Measurements from ENCODE around the gene C20orf204. TPM values are rescaled to one million over a fixed set of nuclear protein-coding genes. Genes with fewer than 3 reads are reported as not detected.

The C20orf204 gene
- total and polyA plus RNA-seq, 10 of the 15 experiments (the other 5 are each of a cell fraction or from before 2014, with no cell fraction given): 0.24 to 56.0 (median 12.4) TPM

- TF ChIP-seq SREBF1 (IDR thresholded peaks at IDR 0.05; ENCODE audit: low read length) (no peak), PAX5 (IDR thresholded peaks at IDR 0.05; ENCODE audit: borderline replicate concordance, low read depth, low read length) (no peak), RUNX3 (IDR thresholded peaks at IDR 0.05; ENCODE audit: low read length) (no peak), IRF5 (IDR thresholded peaks at IDR 0.05; ENCODE audit: borderline replicate concordance) (no peak), POLR2A (IDR thresholded peaks at IDR 0.05; ENCODE audit: low read depth, low read length) (peak; percentile 59), ATF3 (IDR thresholded peaks at IDR 0.05; ENCODE audit: borderline replicate concordance, extremely low read depth, low read depth, low read length) (no peak), CBFB (IDR thresholded peaks at IDR 0.05; ENCODE audit: low read depth) (0 out of 2 replicates have a peak, but pooled peaks have one; percentile 48), PBX3 (IDR thresholded peaks at IDR 0.05; ENCODE audit: insufficient replicate concordance, low read depth, low read length) (no peak), TBL1XR1 (IDR thresholded peaks at IDR 0.05; ENCODE audit: low read depth, low read length) (0 out of 2 replicates have a peak, but pooled peaks have one; percentile 34), SP1 (IDR thresholded peaks at IDR 0.05; ENCODE audit: low read depth, low read length) (no peak), BCL3 (IDR thresholded peaks at IDR 0.05; ENCODE audit: borderline replicate concordance, insufficient read depth, low read depth, low read length, poor library complexity, severe bottlenecking) (peak; percentile 51), ZNF687 (IDR thresholded peaks at IDR 0.05) (peak; percentile 48; the same call in 1 of the 2 replicates), NFYB (IDR thresholded peaks at IDR 0.05; ENCODE audit: insufficient read depth, low read depth, low read length) (peak; percentile 56; the same call in 1 of the 2 replicates), CTCF (IDR thresholded peaks at IDR 0.05 in 2 of 3, conservative IDR thresholded peaks at IDR 0.05 in 1 of 3; ENCODE audit: control insufficient read depth in 2 of 3, extremely low read depth in 1 of 3, insufficient read depth in 1 of 3, low read depth in 3 of 3, low read length in 3 of 3) (0 out of 6 replicates have a peak, but pooled peaks of 1 of the 3 experiments have one; percentile 7), POLR2AphosphoS5 (IDR thresholded peaks at IDR 0.05; ENCODE audit: low read length) (peak; percentile 41; the same call in 1 of the 2 replicates)
Observed at GRCh38 chr20:64037498-64038213, 1.7 kb downstream of the C20orf204 start (continued).

Measured in GM12878 (cell line).